Fibroblast of lung (primary cell): Measurements from ENCODE around the gene MIGA2.

Experiments used
- EZH2 ChIP-seq: IDR thresholded peaks from 2 replicates; pipeline ENCODE4 v1.5.1; 2012; ENCODE audit warnings: low read length, control low read depth, mild to moderate bottlenecking; ENCODE audit errors: missing control alignments
- TF ChIP-seq, protein P1 (sequence below), 2 donors: IDR thresholded peaks in 1 of 2; conservative IDR thresholded peaks in 1 of 2; 1 replicate in 1 of 2; 2 replicates in 1 of 2; pipeline ENCODE4 v1.5.1; 2011 to 2012; ENCODE audit warnings: low read length in 2 of 2, control low read depth in 1 of 2, inconsistent platforms in 1 of 2, low read depth in 1 of 2, mild to moderate bottlenecking in 1 of 2

DNA sequence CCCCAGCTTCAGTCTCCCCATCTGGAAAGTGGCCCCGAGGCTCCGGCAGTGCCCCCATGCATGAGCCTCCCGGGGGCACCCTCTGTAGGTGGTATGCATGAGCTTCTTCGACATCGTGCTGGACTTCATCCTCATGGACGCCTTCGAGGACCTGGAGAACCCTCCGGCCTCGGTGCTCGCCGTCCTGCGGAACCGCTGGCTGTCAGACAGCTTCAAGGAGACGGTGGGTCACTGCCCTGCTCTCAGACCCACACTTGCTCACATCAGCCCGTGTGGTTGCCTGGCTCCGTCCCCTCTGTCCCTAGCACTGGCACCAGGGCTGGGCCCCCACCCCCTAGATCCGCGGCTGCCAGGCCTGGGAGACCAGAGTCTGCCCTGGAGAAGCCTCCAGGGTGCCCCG lies 31.7 kb downstream of the MIGA2 start:
- TF ChIP-seq, protein P1, sequence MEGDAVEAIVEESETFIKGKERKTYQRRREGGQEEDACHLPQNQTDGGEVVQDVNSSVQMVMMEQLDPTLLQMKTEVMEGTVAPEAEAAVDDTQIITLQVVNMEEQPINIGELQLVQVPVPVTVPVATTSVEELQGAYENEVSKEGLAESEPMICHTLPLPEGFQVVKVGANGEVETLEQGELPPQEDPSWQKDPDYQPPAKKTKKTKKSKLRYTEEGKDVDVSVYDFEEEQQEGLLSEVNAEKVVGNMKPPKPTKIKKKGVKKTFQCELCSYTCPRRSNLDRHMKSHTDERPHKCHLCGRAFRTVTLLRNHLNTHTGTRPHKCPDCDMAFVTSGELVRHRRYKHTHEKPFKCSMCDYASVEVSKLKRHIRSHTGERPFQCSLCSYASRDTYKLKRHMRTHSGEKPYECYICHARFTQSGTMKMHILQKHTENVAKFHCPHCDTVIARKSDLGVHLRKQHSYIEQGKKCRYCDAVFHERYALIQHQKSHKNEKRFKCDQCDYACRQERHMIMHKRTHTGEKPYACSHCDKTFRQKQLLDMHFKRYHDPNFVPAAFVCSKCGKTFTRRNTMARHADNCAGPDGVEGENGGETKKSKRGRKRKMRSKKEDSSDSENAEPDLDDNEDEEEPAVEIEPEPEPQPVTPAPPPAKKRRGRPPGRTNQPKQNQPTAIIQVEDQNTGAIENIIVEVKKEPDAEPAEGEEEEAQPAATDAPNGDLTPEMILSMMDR (conservative IDR thresholded peaks at IDR 0.05 in 1 of 2, IDR thresholded peaks at IDR 0.05 in 1 of 2; ENCODE audit: low read depth in 1 of 2, low read length in 2 of 2): no peak
- no peak for TF ChIP-seq EZH2
